Loucy (cell line): ENCODE measurements around the gene CMAS.

Experiments used
- H2AFZ ChIP-seq: fragments of 200-600 bp; sonication (generic); 2 replicates; pipeline ENCODE4 v1.6.0; 2016; ENCODE audit warnings: antibody characterized with exemption, mild to moderate bottlenecking, low read length, moderate library complexity
- H3F3A ChIP-seq: fragments of 200-600 bp; 2 replicates; pipeline ENCODE4 v1.6.0; 2016; ENCODE audit warnings: antibody characterized with exemption, low read depth, mild to moderate bottlenecking
- H3K27me3 ChIP-seq: fragments of 200-600 bp; sonication (generic); 2 replicates; pipeline ENCODE4 v1.6.1; 2014; ENCODE audit warnings: low read length, mild to moderate bottlenecking; ENCODE audit not compliant: insufficient read depth, poor library complexity, severe bottlenecking
- H3K36me3 ChIP-seq: fragments of 200-600 bp; sonication (generic); 2 replicates; pipeline ENCODE4 v1.6.1; 2016; ENCODE audit warnings: low read length; ENCODE audit not compliant: insufficient read depth
- H3K4me1 ChIP-seq: fragments of 200-600 bp; sonication (generic); 2 replicates; pipeline ENCODE4 v1.5.1; 2014; ENCODE audit warnings: low read length, mild to moderate bottlenecking; ENCODE audit not compliant: insufficient read depth, poor library complexity, severe bottlenecking
- H3K4me2 ChIP-seq: fragments of 200-600 bp; sonication (generic); 2 replicates; pipeline ENCODE4 v1.6.0; 2014; ENCODE audit warnings: antibody characterized with exemption, low read length, low read depth, mild to moderate bottlenecking; ENCODE audit not compliant: poor library complexity, severe bottlenecking
- H3K4me3 ChIP-seq: fragments of 200-600 bp; sonication (generic); 2 replicates; pipeline ENCODE4 v1.5.1; 2014; ENCODE audit warnings: low read length, mild to moderate bottlenecking, mixed read lengths; ENCODE audit not compliant: poor library complexity, severe bottlenecking
- H3K79me2 ChIP-seq: fragments of 200-600 bp; sonication (generic); 2 replicates; pipeline ENCODE4 v1.6.1; 2014; ENCODE audit warnings: low read length; ENCODE audit not compliant: insufficient read depth
- H3K9ac ChIP-seq: fragments of 200-600 bp; sonication (generic); 2 replicates; pipeline ENCODE4 v1.6.0; 2014; ENCODE audit warnings: mild to moderate bottlenecking, low read depth, low read length, moderate library complexity; ENCODE audit not compliant: poor library complexity, severe bottlenecking
- H3K9me2 ChIP-seq: fragments of 200-600 bp; sonication (generic); replicated peaks from 2 replicates; pipeline ENCODE4 v1.6.1; 2016; ENCODE audit warnings: low read depth, low read length, mixed read lengths
- H3K9me3 ChIP-seq: fragments of 200-600 bp; sonication (generic); 2 replicates; pipeline ENCODE4 v1.6.1; 2014; ENCODE audit warnings: mild to moderate bottlenecking, antibody characterized with exemption, low read length, low read depth; ENCODE audit not compliant: insufficient read depth
- H4K20me1 ChIP-seq: fragments of 200-600 bp; sonication (generic); 2 replicates; pipeline ENCODE4 v1.6.0; 2014; ENCODE audit warnings: antibody characterized with exemption, low read length, mild to moderate bottlenecking; ENCODE audit not compliant: insufficient read depth, poor library complexity, severe bottlenecking
- EZH2phosphoT487 ChIP-seq: fragments of 200-600 bp; IDR thresholded peaks from 2 replicates; pipeline ENCODE4 v1.6.1; 2018; ENCODE audit warnings: antibody characterized with exemption, mild to moderate bottlenecking, moderate library complexity, borderline replicate concordance
- TF ChIP-seq, protein P1 (sequence below): fragments of 200-600 bp; sonication (generic); conservative IDR thresholded peaks from 2 replicates; pipeline ENCODE4 v1.5.1; 2014; ENCODE audit warnings: mild to moderate bottlenecking, antibody characterized with exemption, low read length

CMAS gene

DNA sequence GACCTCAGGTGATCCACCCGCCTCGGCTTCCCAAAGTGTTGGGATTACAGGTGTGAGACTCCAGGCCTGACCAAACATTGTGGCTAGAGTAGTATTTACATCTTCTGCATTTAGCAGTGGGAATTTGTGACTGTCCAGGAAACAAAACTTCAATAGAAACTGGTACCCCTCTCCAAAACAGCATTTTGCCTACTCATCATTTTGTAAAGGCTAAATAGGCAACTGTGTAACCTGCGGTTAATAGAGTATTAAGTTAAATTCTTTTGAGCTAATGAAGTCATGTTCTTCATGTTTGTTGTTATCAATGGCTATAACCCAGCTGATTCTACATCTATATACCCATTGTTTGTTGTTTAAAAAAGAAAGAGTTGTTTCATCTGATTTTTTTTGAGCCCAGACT, 8.1 kb downstream of the CMAS start:
- Histone ChIP-seq H3K27me3 (no peaks in the 10 kb centered on the region), H3K9me3 (no peaks in the 10 kb centered on the region), H3F3A (no peaks in the 10 kb centered on the region), H3K79me2 (peaks cover 15% of the 10 kb centered on the region; the same call in 1 of the 2 replicates), H2AFZ (no peak overlapping the region), H3K9me2 (no peaks in the 10 kb centered on the region), H3K4me3 (no peak overlapping the region), H3K4me2 (no peak overlapping the region), H3K4me1 (peaks cover 13% of the 10 kb centered on the region), H3K36me3 (peaks cover 22% of the 10 kb centered on the region; the same call in 1 of the 2 replicates), H4K20me1 (no peaks in the 10 kb centered on the region), H3K9ac (no peak overlapping the region)
- TF ChIP-seq, protein P1, sequence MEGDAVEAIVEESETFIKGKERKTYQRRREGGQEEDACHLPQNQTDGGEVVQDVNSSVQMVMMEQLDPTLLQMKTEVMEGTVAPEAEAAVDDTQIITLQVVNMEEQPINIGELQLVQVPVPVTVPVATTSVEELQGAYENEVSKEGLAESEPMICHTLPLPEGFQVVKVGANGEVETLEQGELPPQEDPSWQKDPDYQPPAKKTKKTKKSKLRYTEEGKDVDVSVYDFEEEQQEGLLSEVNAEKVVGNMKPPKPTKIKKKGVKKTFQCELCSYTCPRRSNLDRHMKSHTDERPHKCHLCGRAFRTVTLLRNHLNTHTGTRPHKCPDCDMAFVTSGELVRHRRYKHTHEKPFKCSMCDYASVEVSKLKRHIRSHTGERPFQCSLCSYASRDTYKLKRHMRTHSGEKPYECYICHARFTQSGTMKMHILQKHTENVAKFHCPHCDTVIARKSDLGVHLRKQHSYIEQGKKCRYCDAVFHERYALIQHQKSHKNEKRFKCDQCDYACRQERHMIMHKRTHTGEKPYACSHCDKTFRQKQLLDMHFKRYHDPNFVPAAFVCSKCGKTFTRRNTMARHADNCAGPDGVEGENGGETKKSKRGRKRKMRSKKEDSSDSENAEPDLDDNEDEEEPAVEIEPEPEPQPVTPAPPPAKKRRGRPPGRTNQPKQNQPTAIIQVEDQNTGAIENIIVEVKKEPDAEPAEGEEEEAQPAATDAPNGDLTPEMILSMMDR: no peak
- TF ChIP-seq EZH2phosphoT487: no peak

GRCh38 chr12:22056607-22057006, 10.6 kb downstream of the CMAS start:
- no peaks in the 10 kb centered on the region for H3F3A ChIP-seq
- H4K20me1 ChIP-seq: no peaks in the 10 kb centered on the region
- no peaks in the 10 kb centered on the region for H3K4me1 ChIP-seq
- TF ChIP-seq, protein P1: no peak
- no peak for TF ChIP-seq EZH2phosphoT487
- no peak overlapping the region for H3K4me3 ChIP-seq
- H3K27me3 ChIP-seq: no peaks in the 10 kb centered on the region
- H3K4me2 ChIP-seq: no peak overlapping the region
- no peaks in the 10 kb centered on the region for H3K9me3 ChIP-seq
- no peak overlapping the region for H2AFZ ChIP-seq
- no peak overlapping the region for H3K9ac ChIP-seq
- H3K9me2 ChIP-seq: no peaks in the 10 kb centered on the region
- H3K79me2 ChIP-seq: peaks cover 7% of the 10 kb centered on the region; the same call in 1 of the 2 replicates
- peaks cover 29% of the 10 kb centered on the region for H3K36me3 ChIP-seq

DNA sequence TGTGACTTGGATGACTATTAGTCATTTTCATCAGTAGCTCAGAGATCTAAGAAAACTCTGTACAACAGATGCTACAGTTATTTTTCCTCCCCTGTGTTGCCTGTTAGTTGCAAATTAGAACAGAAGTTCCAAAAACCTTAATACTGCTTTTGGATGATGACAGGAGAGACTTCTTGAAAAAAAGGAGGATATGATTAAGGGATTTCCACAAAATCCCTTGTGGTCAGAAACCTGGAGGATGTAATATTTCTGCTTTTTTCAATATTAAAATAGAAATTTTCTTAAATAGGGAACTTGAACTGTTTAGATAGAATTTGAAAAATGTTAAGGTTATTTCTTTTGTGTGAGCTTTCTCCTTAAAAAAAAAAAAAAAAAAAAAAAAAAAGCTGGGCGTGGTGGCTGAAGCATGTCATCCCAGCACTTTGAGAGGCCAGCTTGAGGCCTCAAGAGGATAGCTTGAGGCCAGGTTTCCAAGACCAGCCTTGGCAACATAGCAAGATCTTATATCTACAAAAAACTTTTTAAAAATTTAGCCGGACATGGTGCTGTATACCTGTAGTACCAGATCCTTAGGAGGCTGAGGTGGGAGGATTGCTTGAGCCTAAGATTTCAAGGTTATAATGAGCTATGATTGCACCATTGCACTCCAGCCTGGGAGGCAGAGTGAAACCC, 14.1 kb downstream of the CMAS start:
- no peaks in the 10 kb centered on the region for H3K9me3 ChIP-seq
- H3K4me2 ChIP-seq: no peak overlapping the region
- no peaks in the 10 kb centered on the region for H3F3A ChIP-seq
- H3K36me3 ChIP-seq: peaks cover 47% of the 10 kb centered on the region
- no peaks in the 10 kb centered on the region for H4K20me1 ChIP-seq
- no peak overlapping the region for H3K4me3 ChIP-seq
- H3K27me3 ChIP-seq: no peaks in the 10 kb centered on the region
- TF ChIP-seq, protein P1: no peak
- TF ChIP-seq EZH2phosphoT487: no peak
- no peak overlapping the region for H2AFZ ChIP-seq
- H3K4me1 ChIP-seq: no peaks in the 10 kb centered on the region
- H3K9me2 ChIP-seq: no peaks in the 10 kb centered on the region
- no peaks in the 10 kb centered on the region for H3K79me2 ChIP-seq
- no peak overlapping the region for H3K9ac ChIP-seq
